ENCODE results near the gene NHERF1.

DNA sequence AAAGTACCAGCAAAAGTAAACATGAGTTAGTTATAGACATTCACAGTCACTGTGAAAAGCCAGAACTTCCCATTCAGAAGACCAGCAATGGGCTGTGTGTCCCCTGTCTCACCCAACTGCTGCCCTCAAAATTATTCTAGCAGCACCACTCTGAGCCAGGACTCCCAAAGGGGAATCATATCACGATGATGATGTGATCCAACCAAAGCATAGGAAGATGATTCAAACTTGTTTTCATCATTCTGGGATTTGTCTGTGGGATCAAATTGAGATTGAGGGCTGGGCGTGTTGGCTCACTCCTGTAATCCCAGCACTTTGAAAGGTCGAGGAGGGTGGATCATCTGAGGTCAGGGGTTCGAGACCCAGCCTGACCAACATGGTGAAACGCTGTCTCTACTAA is 34.1 kb downstream of the NHERF1 start:
- TF ChIP-seq, protein P1, sequence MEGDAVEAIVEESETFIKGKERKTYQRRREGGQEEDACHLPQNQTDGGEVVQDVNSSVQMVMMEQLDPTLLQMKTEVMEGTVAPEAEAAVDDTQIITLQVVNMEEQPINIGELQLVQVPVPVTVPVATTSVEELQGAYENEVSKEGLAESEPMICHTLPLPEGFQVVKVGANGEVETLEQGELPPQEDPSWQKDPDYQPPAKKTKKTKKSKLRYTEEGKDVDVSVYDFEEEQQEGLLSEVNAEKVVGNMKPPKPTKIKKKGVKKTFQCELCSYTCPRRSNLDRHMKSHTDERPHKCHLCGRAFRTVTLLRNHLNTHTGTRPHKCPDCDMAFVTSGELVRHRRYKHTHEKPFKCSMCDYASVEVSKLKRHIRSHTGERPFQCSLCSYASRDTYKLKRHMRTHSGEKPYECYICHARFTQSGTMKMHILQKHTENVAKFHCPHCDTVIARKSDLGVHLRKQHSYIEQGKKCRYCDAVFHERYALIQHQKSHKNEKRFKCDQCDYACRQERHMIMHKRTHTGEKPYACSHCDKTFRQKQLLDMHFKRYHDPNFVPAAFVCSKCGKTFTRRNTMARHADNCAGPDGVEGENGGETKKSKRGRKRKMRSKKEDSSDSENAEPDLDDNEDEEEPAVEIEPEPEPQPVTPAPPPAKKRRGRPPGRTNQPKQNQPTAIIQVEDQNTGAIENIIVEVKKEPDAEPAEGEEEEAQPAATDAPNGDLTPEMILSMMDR (IDR thresholded peaks at IDR 0.05; ENCODE audit: control extremely low read depth in 1 of 3, insufficient read depth in 1 of 3, low read depth in 1 of 3, low read length in 3 of 3), result no peak
- TF ChIP-seq EP300 (IDR thresholded peaks at IDR 0.05; ENCODE audit: borderline replicate concordance in 1 of 2, low read depth in 2 of 2, low read length in 2 of 2) (no peak), SIN3A (conservative IDR thresholded peaks at IDR 0.05 in 1 of 2, IDR thresholded peaks at IDR 0.05 in 1 of 2; ENCODE audit: low read depth in 1 of 2, low read length in 2 of 2) (no peak)

Data from H1 (cell line).